Measurements from ENCODE around the gene BRMS1. TPM values are rescaled to one million over a fixed set of nuclear protein-coding genes. Genes with fewer than 3 reads are reported as not detected.

Gene BRMS1
- total and polyA plus RNA-seq, 8 donors = 19.5 to 34.3 (median 25.6) TPM

- H3K4me3 ChIP-seq = no peak overlapping the region
- H3K27me3 ChIP-seq = no peaks in the 10 kb centered on the region
- no peak for ATAC-seq
- H3K4me1 ChIP-seq = peaks cover 0 to 24% of the 10 kb centered on the region in 2 donors
- intact Hi-C loops (cut with DNase I) = loop anchor here in 1 of 2 donors (10.0 kb wide), 1 partner anchor 74 kb away; no protein-coding TSS in a partner anchor
- DNase-seq = no peak
- TF ChIP-seq CTCF (IDR thresholded peaks at IDR 0.05) = no peak
- no peaks in the 10 kb centered on the region for H3K9me3 ChIP-seq
- H3K27ac ChIP-seq = no peak overlapping the region
- no peaks in the 10 kb centered on the region for H3K36me3 ChIP-seq
These were observed 34.6 kb downstream of the BRMS1 start for GRCh38 chr11:66310324-66310723.

- H3K9me3 ChIP-seq = no peaks in the 10 kb centered on the region
- no peaks in the 10 kb centered on the region for H3K27me3 ChIP-seq
- ATAC-seq (no peak), DNase-seq (no peak)
- no peak for TF ChIP-seq CTCF (IDR thresholded peaks at IDR 0.05)
- H3K4me3 ChIP-seq = no peak overlapping the region
- no peak overlapping the region for H3K27ac ChIP-seq
- H3K36me3 ChIP-seq = no peaks in the 10 kb centered on the region
- H3K4me1 ChIP-seq = peaks cover 0 to 24% of the 10 kb centered on the region in 2 donors
- intact Hi-C loops (cut with DNase I) = no loop called here
These were observed 35.4 kb downstream of the BRMS1 start for GRCh38 chr11:66309475-66309874.

GRCh38 chr11:66302656-66303055 is 42.2 kb downstream of the BRMS1 start:
- H3K27me3 ChIP-seq = no peaks in the 10 kb centered on the region
- intact Hi-C loops (cut with DNase I) = no loop called here
- ATAC-seq = no peak

GRCh38 chr11:66299186-66299585 is 45.7 kb downstream of the BRMS1 start:
- Histone ChIP-seq H3K36me3 (no peaks in the 10 kb centered on the region), H3K9me3 (no peaks in the 10 kb centered on the region), H3K4me1 (no peaks in the 10 kb centered on the region), H3K4me3 (no peak overlapping the region), H3K27me3 (peaks cover 0 to 34% of the 10 kb centered on the region in 2 donors), H3K27ac (no peak overlapping the region)
- peak; percentile 33 for ATAC-seq
- peak in 1 of 4 donors; percentile 1 for DNase-seq
- TF ChIP-seq CTCF (IDR thresholded peaks at IDR 0.05) = no peak
- intact Hi-C loops (cut with DNase I) = no loop called here

More at GRCh38 chr11:66302656-66303055, 42.2 kb downstream of the BRMS1 start:
- H3K36me3 ChIP-seq = no peaks in the 10 kb centered on the region
- no peaks in the 10 kb centered on the region for H3K4me1 ChIP-seq
- no peak for DNase-seq
- H3K9me3 ChIP-seq = no peaks in the 10 kb centered on the region
- H3K4me3 ChIP-seq = no peak overlapping the region
- no peak overlapping the region for H3K27ac ChIP-seq
- TF ChIP-seq CTCF (IDR thresholded peaks at IDR 0.05) = no peak

- H3K4me3 ChIP-seq = no peak overlapping the region
- DNase-seq = peak in 1 of 4 donors; percentile 32
- H3K4me1 ChIP-seq = no peaks in the 10 kb centered on the region
- intact Hi-C loops (cut with DNase I) = no loop called here
- no peaks in the 10 kb centered on the region for H3K9me3 ChIP-seq
- no peak for ATAC-seq
- no peak for TF ChIP-seq CTCF (IDR thresholded peaks at IDR 0.05)
- H3K27me3 ChIP-seq = peaks cover 5 to 50% of the 10 kb centered on the region in 2 donors
- no peak overlapping the region for H3K27ac ChIP-seq
- no peaks in the 10 kb centered on the region for H3K36me3 ChIP-seq
These were observed 47.3 kb downstream of the BRMS1 start for GRCh38 chr11:66297610-66298009.
